Fibroblast of mammary gland (primary cell): ENCODE data around the gene DISP1.

Experiments
- DNase-seq: peaks from one replicate; pipeline ENCODE4 v3.0.0-alpha.2; 2010; ENCODE audit warnings: low read depth
- H3K4me3 ChIP-seq: 2 replicates; pipeline ENCODE4 v1.5.1; 2011; ENCODE audit warnings: low read depth, mild to moderate bottlenecking, low read length, moderate library complexity; ENCODE audit not compliant: control insufficient read depth
- TF ChIP-seq, protein P1 (sequence below): conservative IDR thresholded peaks from 2 replicates; pipeline ENCODE4 v1.5.1; 2011; ENCODE audit warnings: low read depth, low read length, inconsistent platforms; ENCODE audit not compliant: control insufficient read depth, insufficient read depth

DISP1 gene

DNA sequence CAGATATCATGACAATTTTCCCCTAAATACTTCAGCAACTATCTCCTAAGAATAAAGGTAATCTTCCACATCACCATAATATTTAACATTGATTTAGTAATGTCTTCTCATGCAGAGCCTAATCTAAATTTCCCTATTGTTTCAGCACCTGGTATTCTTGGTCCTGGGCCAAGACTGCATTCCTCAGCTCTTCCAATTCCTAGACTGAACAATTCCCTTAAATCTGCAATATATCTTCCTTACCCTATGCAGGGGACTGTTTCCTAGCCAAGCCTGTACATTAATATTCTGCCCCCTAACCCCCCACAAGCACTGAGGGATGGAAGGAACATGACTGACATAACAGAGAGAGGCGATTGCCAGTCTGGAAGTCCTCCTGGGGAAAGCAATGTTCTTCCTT, 28.7 kb upstream of the DISP1 start:
- no peak overlapping the region for H3K4me3 ChIP-seq
- TF ChIP-seq, protein P1, sequence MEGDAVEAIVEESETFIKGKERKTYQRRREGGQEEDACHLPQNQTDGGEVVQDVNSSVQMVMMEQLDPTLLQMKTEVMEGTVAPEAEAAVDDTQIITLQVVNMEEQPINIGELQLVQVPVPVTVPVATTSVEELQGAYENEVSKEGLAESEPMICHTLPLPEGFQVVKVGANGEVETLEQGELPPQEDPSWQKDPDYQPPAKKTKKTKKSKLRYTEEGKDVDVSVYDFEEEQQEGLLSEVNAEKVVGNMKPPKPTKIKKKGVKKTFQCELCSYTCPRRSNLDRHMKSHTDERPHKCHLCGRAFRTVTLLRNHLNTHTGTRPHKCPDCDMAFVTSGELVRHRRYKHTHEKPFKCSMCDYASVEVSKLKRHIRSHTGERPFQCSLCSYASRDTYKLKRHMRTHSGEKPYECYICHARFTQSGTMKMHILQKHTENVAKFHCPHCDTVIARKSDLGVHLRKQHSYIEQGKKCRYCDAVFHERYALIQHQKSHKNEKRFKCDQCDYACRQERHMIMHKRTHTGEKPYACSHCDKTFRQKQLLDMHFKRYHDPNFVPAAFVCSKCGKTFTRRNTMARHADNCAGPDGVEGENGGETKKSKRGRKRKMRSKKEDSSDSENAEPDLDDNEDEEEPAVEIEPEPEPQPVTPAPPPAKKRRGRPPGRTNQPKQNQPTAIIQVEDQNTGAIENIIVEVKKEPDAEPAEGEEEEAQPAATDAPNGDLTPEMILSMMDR = no peak
- no peak for DNase-seq

DNA sequence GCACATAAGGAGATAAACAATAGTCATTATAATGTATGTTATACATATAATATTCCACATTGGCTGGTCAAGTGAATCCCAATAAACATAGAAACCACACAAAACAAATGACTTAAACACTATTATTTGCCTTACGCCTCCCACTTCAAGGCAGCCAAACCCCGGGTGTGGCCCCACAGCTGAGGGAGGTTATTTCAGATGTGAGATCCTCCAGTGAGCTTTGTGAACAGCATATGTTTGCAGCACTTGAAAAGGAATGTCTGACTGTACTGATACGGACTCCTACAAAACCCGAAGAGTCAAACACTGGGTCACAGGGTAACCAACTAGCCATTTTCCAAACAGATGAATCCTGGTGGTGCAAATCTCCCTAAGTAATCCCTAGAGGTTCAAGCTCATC, 27.1 kb upstream of the DISP1 start:
- no peak for DNase-seq
- TF ChIP-seq, protein P1 = no peak

DNA sequence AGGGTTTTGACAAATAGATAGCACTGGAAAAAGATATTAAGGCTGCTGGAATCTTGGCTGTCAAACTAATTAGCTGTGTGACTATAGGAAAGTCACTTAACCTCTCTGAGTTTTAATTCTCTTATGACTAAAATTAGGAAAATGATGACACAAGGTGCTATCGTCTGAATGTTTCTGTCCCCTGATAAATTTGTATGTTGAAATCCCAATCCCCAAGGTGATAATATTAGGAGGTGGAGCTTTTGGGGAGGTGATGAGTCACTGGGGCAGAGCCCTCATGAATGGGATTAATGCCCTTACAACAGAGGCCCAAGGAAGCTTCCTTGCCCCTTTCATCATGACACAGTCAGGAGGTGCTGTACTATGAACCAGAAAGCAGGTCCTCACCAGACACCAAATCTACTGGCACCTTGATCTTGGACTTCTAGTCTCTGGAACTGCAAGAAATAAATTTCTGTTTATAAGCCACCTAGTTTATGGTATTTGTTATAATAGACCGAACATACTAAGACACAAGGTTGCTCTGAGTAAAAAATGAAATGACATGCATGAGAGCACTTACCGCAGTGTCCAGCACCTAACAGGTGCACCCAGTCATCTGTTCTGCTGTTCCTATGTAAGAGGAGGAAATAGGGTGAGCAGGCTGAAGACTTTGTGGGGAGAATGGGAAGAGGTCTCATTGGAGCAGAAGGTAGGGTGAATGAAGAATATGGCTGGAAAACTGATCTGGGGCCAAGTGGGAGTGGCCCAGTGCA, 26.3 kb upstream of the DISP1 start:
- DNase-seq = peak; percentile 38
- TF ChIP-seq, protein P1 = no peak
- H3K4me3 ChIP-seq = no peak overlapping the region

More for the DNA sequence above, 27.1 kb upstream of the DISP1 start:
- H3K4me3 ChIP-seq = no peak overlapping the region

DNA sequence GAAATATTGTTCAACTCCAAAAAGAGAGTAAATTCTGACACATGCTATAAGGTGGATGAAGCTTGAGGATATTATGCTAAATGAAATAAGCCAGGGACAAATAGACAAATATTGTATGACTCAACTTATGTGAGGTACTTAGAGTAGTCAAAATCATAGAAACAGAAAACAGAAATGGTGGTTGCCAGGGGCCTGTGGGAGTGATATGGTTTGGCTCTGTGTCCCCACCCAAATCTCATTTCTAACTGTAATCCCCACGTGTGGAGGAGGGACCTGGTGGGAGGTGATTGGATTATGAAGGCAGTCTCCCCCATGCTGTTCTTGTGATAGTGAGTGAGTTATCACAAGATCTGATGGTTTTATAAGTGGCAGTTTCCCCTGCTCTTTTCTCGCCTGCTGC, 24.7 kb upstream of the DISP1 start:
- TF ChIP-seq, protein P1 = no peak
- no peak for DNase-seq
- no peak overlapping the region for H3K4me3 ChIP-seq

DNA sequence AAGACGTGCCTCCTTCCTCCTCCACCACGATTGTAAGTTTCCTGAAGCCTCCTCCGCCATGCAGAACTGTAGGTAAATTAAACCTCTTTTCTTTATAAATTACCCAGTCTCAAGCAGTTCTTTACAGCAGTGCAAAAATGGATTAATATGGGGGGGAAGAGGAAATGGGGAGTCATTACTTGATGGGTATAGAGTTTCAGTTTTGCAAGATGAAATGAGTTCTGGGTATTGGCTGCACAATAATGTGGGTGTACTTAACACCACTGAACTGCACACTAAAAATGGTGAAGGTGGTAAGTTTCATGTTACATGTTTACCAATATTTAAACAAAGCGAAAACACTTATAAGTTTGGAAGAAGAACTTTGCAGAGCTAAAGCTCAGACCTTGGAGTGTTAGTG, 24.3 kb upstream of the DISP1 start:
- DNase-seq = no peak
- TF ChIP-seq, protein P1 = no peak
- no peak overlapping the region for H3K4me3 ChIP-seq

DNA sequence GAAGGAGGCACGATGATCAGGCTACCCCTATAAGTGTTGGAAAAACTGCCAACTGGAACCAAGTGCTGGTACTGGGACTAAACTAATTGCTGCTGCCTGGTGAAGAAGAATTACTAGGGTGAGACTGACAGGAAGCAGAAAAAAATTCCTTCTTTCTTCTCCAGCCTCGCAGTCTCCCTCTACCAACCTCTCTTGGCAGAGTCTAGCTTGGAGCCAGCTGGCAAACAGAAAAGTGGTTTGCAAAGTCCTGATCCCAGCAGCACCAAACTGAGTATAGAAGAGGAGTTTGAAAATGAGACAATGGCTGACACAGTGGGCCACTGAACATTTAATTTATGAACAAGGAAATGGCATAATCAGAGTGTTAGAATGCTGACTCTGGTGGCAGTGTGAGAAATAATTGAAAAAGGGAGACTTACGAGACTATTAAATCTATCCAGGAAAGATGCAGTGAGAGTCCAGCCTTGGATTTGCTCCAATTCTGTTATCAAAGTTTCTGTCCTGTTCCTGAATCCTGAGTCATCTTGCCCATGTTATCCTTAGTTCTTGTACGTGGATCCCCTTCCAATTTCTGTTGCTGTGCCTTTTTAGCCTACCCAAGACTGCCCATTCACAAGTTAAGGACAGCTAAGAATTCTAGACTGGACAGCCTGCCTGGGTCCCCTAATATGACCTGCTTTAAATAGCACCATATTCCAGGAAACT, 23.7 kb upstream of the DISP1 start:
- TF ChIP-seq, protein P1 = no peak
- no peak overlapping the region for H3K4me3 ChIP-seq
- no peak for DNase-seq
